Uterus (tissue), 2 donors: ENCODE results near the gene MIA2.

Experiments used
- CTCF ChIP-seq, 4 experiments: fragments of 200-600 bp in 2 of 4; fragments of 450-650 bp in 2 of 4; sonication (generic) in 2 of 4; IDR thresholded peaks; one replicate each; pipeline ENCODE4 v1.5.1; 2016 to 2019; ENCODE audit warnings: antibody characterized with exemption in 4 of 4, mild to moderate bottlenecking in 2 of 4, moderate library complexity in 1 of 4
- POLR2A ChIP-seq, 2 donors: fragments of 450-650 bp; IDR thresholded peaks; one replicate each; pipeline ENCODE4 v1.6.1; 2016; ENCODE audit warnings: antibody characterized with exemption in 2 of 2, mild to moderate bottlenecking in 1 of 2, moderate library complexity in 1 of 2

GRCh38 chr14:39276579-39277114 lies 42.9 kb downstream of the MIA2 start:
- TF ChIP-seq CTCF (IDR thresholded peaks at IDR 0.05) (no peak), POLR2A (IDR thresholded peaks at IDR 0.05) (no peak)
